PC-9 (cell line): ENCODE results near the gene AK5. TPM values are rescaled to one million over a fixed set of nuclear protein-coding genes. Genes with fewer than 3 reads are reported as not detected.
A peak's percentile ranks its signal among the peaks of the same experiment; 100 is the strongest.

Source experiments
- BruUV-seq: library from RNA; stranded (reverse); fragments of 400-500 nt; replicated peaks from 2 replicates; lab custom pipeline; 2021; lab: Mats Ljungman, UMichigan
- CTCF ChIA-PET: fragments of 300-600 bp; sonication (Branson Sonifier 250); formaldehyde crosslinking; loops from one replicate; lab custom pipeline; 2022; ENCODE audit warnings: antibody characterized with exemption; lab: Charles Lee
- POLR2A ChIA-PET: fragments of 300-600 bp; sonication (Branson Sonifier 250); formaldehyde crosslinking; loops from one replicate; lab custom pipeline; 2022; ENCODE audit warnings: antibody characterized with exemption; ENCODE audit not compliant: unreplicated experiment; lab: Charles Lee
- DNase-seq, 2 experiments: peaks; one replicate each; pipeline versions ENCODE4 v3.0.0 to v3.0.0-alpha.2; 2015 to 2022; ENCODE audit warnings: mixed read lengths in 1 of 2
- H2AFZ ChIP-seq: fragments of 200-600 bp; sonication (generic); 2 replicates; pipeline ENCODE4 v1.8.1; 2017; ENCODE audit warnings: antibody characterized with exemption
- H3F3A ChIP-seq: fragments of 200-600 bp; sonication (generic); 2 replicates; pipeline ENCODE4 v1.8.1; 2017; ENCODE audit warnings: antibody characterized with exemption, mild to moderate bottlenecking, low read depth; ENCODE audit not compliant: insufficient read depth
- H3K27ac ChIP-seq: fragments of 200-600 bp; sonication (generic); 2 replicates; pipeline ENCODE4 v1.6.1; 2016; ENCODE audit warnings: mixed run types
- H3K27me3 ChIP-seq: fragments of 200-600 bp; sonication (generic); 2 replicates; pipeline ENCODE4 v1.6.1; 2016; ENCODE audit warnings: low read depth, mixed run types; ENCODE audit not compliant: insufficient read depth
- H3K36me3 ChIP-seq: fragments of 200-600 bp; sonication (generic); 2 replicates; pipeline ENCODE4 v1.6.1; 2016; ENCODE audit warnings: low read depth, mixed run types
- H3K4me1 ChIP-seq: fragments of 200-600 bp; sonication (generic); replicated peaks from 2 replicates; pipeline ENCODE4 v1.6.1; 2016; ENCODE audit warnings: mixed run types; ENCODE audit not compliant: insufficient read depth
- H3K4me2 ChIP-seq: fragments of 200-600 bp; sonication (generic); 2 replicates; pipeline ENCODE4 v1.6.1; 2017; ENCODE audit warnings: mixed run types
- H3K4me3 ChIP-seq: fragments of 200-600 bp; sonication (generic); 2 replicates; pipeline ENCODE4 v1.6.1; 2016; ENCODE audit warnings: mixed run types
- H3K79me2 ChIP-seq: fragments of 200-600 bp; sonication (generic); 2 replicates; pipeline ENCODE4 v1.6.1; 2017; ENCODE audit warnings: low read depth, mixed run types
- H3K9me2 ChIP-seq: fragments of 200-600 bp; sonication (generic); 2 replicates; pipeline ENCODE4 v1.8.1; 2017; ENCODE audit warnings: mild to moderate bottlenecking; ENCODE audit not compliant: insufficient read depth
- H3K9me3 ChIP-seq: fragments of 200-600 bp; sonication (generic); 2 replicates; pipeline ENCODE4 v1.8.1; 2016; ENCODE audit warnings: low read depth; ENCODE audit not compliant: insufficient read depth
- H4K20me1 ChIP-seq: fragments of 200-600 bp; sonication (generic); 2 replicates; pipeline ENCODE4 v1.8.1; 2017; ENCODE audit not compliant: insufficient read depth
- CTCF ChIP-seq: fragments of 200-600 bp; sonication (generic); conservative IDR thresholded peaks from 2 replicates; pipeline ENCODE4 v1.6.1; 2017; ENCODE audit warnings: mixed run types, antibody characterized with exemption, mild to moderate bottlenecking, moderate library complexity
- EZH2 ChIP-seq: fragments of 200-600 bp; sonication (generic); IDR thresholded peaks from 2 replicates; pipeline ENCODE4 v1.8.0; 2017; ENCODE audit warnings: antibody characterized with exemption, low read depth
- intact Hi-C: fragments of 100-400 bp; cut with micrococcal nuclease; formaldehyde crosslinking; loops from one replicate; pipeline ENCODE4 v1.10.0; 2022; ENCODE audit not compliant: unreplicated experiment
- total RNA-seq: library from RNA; stranded (reverse); gene quantifications from 2 replicates; pipeline ENCODE4 v1.2.3, GENCODE V29; 2021

The AK5 gene
- total RNA-seq, 1 experiment from 2014 or later = 1.2 TPM

- Histone ChIP-seq H3K27me3 (no peaks in the 10 kb centered on the region), H3K79me2 (no peaks in the 10 kb centered on the region), H3K4me2 (no peak overlapping the region), H3K27ac (no peak overlapping the region), H3K9me3 (no peaks in the 10 kb centered on the region; the same call in 1 of the 2 replicates), H3K4me1 (no peaks in the 10 kb centered on the region), H3K36me3 (no peaks in the 10 kb centered on the region), H4K20me1 (no peaks in the 10 kb centered on the region), H2AFZ (0 out of 2 replicates have a peak overlapping the region, but pooled peaks have one; percentile 4), H3K4me3 (no peak overlapping the region), H3K9me2 (no peaks in the 10 kb centered on the region), H3F3A (no peaks in the 10 kb centered on the region; the same call in 1 of the 2 replicates)
- ChIA-PET CTCF (no interaction called here), POLR2A (no interaction called here)
- no peak for TF ChIP-seq EZH2
- no peak for TF ChIP-seq CTCF
- DNase-seq = no peak
- BruUV-seq = no TSS peak
- intact Hi-C loops = no loop called here
Observed at GRCh38 chr1:77430966-77431690, 149.3 kb downstream of the AK5 start.

- Histone ChIP-seq H3K36me3 (no peaks in the 10 kb centered on the region), H2AFZ (no peak overlapping the region), H3K9me3 (no peaks in the 10 kb centered on the region; the same call in 1 of the 2 replicates), H3K4me2 (no peak overlapping the region), H3K79me2 (no peaks in the 10 kb centered on the region), H3K4me3 (no peak overlapping the region), H3F3A (no peaks in the 10 kb centered on the region; the same call in 1 of the 2 replicates), H3K4me1 (no peaks in the 10 kb centered on the region), H4K20me1 (no peaks in the 10 kb centered on the region), H3K9me2 (no peaks in the 10 kb centered on the region), H3K27me3 (no peaks in the 10 kb centered on the region), H3K27ac (no peak overlapping the region)
- BruUV-seq = no TSS peak
- DNase-seq = no peak
- ChIA-PET CTCF (no interaction called here), POLR2A (no interaction called here)
- intact Hi-C loops = no loop called here
- TF ChIP-seq CTCF = no peak
Observed at GRCh38 chr1:77433934-77434333, 152.1 kb downstream of the AK5 start.

- POLR2A ChIA-PET = interaction anchor here (0.7 kb wide), 1 partner anchor 636 kb away, joined by 4 read pairs; no protein-coding TSS in a partner anchor
- Histone ChIP-seq H3K27me3 (no peaks in the 10 kb centered on the region), H3K4me3 (no peak overlapping the region), H3F3A (no peaks in the 10 kb centered on the region; the same call in 1 of the 2 replicates), H2AFZ (no peak overlapping the region), H3K27ac (no peak overlapping the region), H3K9me2 (no peaks in the 10 kb centered on the region), H3K4me2 (no peak overlapping the region), H3K79me2 (no peaks in the 10 kb centered on the region), H3K4me1 (no peaks in the 10 kb centered on the region), H3K36me3 (no peaks in the 10 kb centered on the region), H4K20me1 (no peaks in the 10 kb centered on the region), H3K9me3 (no peaks in the 10 kb centered on the region; the same call in 1 of the 2 replicates)
- DNase-seq = no peak
- intact Hi-C loops = no loop called here
- BruUV-seq = no TSS peak
- TF ChIP-seq EZH2 (no peak), CTCF (no peak)
- CTCF ChIA-PET = no interaction called here
Observed at GRCh38 chr1:77434967-77435366, 153.1 kb downstream of the AK5 start.
